ENCODE data around the gene MTHFD2.
A peak's percentile ranks its signal among the peaks of the same experiment; 100 is the strongest.

Gene MTHFD2

DNA sequence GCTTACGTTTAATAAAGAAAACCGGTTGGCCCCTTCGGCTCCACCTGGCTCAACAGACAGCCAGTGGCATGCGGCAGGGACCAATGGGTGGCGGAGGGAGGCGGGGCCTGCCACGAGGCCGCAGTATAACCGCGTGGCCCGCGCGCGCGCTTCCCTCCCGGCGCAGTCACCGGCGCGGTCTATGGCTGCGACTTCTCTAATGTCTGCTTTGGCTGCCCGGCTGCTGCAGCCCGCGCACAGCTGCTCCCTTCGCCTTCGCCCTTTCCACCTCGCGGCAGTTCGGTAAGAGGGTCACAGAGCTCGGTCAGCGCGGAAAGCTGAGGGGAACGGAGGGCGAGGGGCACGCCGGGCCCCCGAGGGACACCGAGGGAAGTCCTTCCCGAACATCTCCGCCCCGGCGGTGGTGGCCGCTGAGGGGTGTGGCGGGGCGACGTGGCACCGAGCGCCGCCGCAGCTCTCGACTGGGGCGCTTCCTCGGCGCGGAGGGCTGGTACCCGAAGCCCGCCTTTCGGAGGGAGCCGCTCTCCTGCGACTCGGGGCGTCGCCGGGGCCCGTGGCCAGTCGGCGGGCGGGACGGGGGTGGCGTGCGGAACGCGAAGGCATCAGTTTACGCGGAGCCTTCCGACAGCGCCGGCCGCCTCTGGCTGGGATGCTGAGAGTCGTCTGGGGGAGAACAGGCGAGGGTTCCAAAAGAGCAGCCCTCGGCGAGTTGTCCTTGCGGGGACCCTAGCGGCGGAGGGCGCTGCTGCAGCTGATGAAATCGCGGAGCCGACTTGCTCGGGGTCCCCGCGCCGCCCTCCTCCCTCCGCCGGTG, at the start of gene MTHFD2:
Gene MTHFD2 (plus strand): TSS at position 155 of the 814 bp plus-strand sequence. CDS start 27 bp downstream, at position 182.
- DNase-seq (ENCODE audit: low read depth), result peak; percentile 99
- TF ChIP-seq, protein P1, sequence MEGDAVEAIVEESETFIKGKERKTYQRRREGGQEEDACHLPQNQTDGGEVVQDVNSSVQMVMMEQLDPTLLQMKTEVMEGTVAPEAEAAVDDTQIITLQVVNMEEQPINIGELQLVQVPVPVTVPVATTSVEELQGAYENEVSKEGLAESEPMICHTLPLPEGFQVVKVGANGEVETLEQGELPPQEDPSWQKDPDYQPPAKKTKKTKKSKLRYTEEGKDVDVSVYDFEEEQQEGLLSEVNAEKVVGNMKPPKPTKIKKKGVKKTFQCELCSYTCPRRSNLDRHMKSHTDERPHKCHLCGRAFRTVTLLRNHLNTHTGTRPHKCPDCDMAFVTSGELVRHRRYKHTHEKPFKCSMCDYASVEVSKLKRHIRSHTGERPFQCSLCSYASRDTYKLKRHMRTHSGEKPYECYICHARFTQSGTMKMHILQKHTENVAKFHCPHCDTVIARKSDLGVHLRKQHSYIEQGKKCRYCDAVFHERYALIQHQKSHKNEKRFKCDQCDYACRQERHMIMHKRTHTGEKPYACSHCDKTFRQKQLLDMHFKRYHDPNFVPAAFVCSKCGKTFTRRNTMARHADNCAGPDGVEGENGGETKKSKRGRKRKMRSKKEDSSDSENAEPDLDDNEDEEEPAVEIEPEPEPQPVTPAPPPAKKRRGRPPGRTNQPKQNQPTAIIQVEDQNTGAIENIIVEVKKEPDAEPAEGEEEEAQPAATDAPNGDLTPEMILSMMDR (IDR thresholded peaks at IDR 0.05; ENCODE audit: insufficient read depth, low read depth, low read length, missing control alignments), result peak; percentile 91
- peak within 1 kb of the TSS; percentile 97 for H3K4me3 ChIP-seq (ENCODE audit: low read depth, low read length)

DNA sequence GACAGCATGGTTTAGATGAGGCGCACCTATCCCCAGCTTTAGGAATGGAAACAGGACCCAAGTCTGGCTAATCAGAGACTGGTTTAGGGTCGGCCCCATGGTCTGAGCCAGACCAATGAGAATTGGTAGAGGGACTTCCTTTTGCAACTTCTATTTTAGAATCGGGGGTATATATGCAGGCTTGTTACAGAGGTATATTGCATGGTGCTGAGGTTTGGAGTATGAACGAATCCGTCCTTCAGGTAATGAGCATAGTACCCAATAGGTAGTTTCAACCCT, 49.2 kb upstream of the MTHFD2 start:
- no peak overlapping the region for H3K4me3 ChIP-seq (ENCODE audit: low read depth, low read length)
- TF ChIP-seq, protein P1 (IDR thresholded peaks at IDR 0.05; ENCODE audit: insufficient read depth, low read depth, low read length, missing control alignments), result no peak
- DNase-seq (ENCODE audit: low read depth), result peak; percentile 19

- no peak overlapping the region for H3K4me3 ChIP-seq (ENCODE audit: low read depth, low read length)
- TF ChIP-seq, protein P1 (IDR thresholded peaks at IDR 0.05; ENCODE audit: insufficient read depth, low read depth, low read length, missing control alignments), result no peak
- DNase-seq (ENCODE audit: low read depth), result no peak
Measured at GRCh38 chr2:74149570-74150319, 48.7 kb upstream of the MTHFD2 start.

DNA sequence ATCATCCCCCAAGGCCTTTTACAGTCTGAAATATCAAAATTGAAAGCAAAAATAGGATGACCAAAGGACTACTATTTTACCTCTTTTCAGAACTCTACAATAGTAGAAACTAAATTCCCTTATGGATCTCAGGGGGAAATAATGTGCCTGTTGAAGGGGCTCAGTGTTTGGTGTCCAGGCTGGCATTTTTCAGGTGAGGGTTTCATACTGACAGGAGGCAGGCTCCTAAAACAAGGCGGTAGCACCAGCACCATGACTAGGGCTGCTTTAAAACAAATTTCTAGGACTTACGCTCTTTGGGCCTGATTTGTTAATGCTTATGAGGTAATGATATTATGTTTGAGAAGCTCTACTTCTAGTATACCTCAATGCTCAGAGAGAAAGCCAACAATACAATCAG, 45.5 kb upstream of the MTHFD2 start:
- no peak overlapping the region for H3K4me3 ChIP-seq (ENCODE audit: low read depth, low read length)
- TF ChIP-seq, protein P1 (IDR thresholded peaks at IDR 0.05; ENCODE audit: insufficient read depth, low read depth, low read length, missing control alignments), result no peak
- DNase-seq (ENCODE audit: low read depth), result no peak

DNA sequence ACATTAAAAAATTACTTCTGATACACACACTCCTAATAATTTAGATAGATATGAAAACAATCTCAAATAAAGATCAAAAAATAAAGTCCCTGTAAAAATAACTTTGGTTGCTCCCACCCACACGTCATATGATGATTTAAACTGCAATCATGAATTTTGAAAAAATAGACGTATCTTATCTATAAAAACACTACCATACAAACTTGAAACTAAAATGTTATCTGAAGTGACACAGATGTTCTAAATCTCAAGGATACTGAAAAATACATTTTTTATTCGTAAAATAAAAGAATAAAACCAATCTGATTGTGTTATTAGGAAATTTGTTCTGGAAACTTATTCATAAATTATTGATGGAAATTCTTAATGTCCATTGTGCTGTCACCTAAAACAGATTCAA, 42.6 kb upstream of the MTHFD2 start:
- TF ChIP-seq, protein P1 (IDR thresholded peaks at IDR 0.05; ENCODE audit: insufficient read depth, low read depth, low read length, missing control alignments), result no peak
- DNase-seq (ENCODE audit: low read depth), result no peak
- no peak overlapping the region for H3K4me3 ChIP-seq (ENCODE audit: low read depth, low read length)

DNA sequence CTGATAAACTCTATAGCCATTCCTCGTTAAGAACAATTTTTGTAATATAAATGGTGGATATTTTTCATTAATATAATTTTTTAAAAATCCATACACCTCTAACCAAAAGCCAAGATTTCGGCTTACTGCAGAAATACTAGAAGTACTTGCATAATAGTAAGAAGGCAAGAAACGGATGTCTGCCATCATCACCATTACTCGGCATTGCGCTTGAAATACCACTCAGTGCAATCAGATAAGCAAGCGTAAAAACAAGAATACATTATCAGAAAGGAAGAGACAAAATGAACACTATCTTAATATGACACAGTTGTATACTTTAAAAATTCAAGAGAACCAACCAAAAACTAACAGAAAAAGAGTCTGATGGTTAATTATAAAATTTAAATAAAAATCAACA, 35.5 kb upstream of the MTHFD2 start:
- TF ChIP-seq, protein P1 (IDR thresholded peaks at IDR 0.05; ENCODE audit: insufficient read depth, low read depth, low read length, missing control alignments), result no peak
- H3K4me3 ChIP-seq (ENCODE audit: low read depth, low read length), result no peak overlapping the region
- no peak for DNase-seq (ENCODE audit: low read depth)

Measured in GM12865 (cell line).